PC-9 (cell line): Measurements from ENCODE around the gene UVSSA.

Experiments
- CTCF ChIP-seq: fragments of 200-600 bp; sonication (generic); conservative IDR thresholded peaks from 2 replicates; pipeline ENCODE4 v1.6.1; 2017; ENCODE audit warnings: mixed run types, antibody characterized with exemption, mild to moderate bottlenecking, moderate library complexity
- EZH2 ChIP-seq: fragments of 200-600 bp; sonication (generic); IDR thresholded peaks from 2 replicates; pipeline ENCODE4 v1.8.0; 2017; ENCODE audit warnings: antibody characterized with exemption, low read depth

GRCh38 chr4:1354136-1354982 lies 7.4 kb downstream of the UVSSA start:
- TF ChIP-seq CTCF: no peak
- no peak for TF ChIP-seq EZH2
